Gastrocnemius medialis (tissue), 4 donors: ENCODE measurements around the gene STAP1. TPM values are rescaled to one million over a fixed set of nuclear protein-coding genes. Genes with fewer than 3 reads are reported as not detected.

ENCODE experiments used
- ATAC-seq, 2 donors: fragments of 150-250 bp; one replicate each; pipeline ENCODE4 v1.9.1; 2016
- DNase-seq, 2 donors: peaks; one replicate each; pipeline ENCODE4 v3.0.0-alpha.2; 2019
- H3K27ac ChIP-seq, 4 donors: fragments of 200-600 bp; sonication (generic); 1 replicate in 1 of 4; 2 replicates in 3 of 4; pipeline ENCODE4 v1.5.1; 2016 to 2018; ENCODE audit warnings: mild to moderate bottlenecking in 2 of 4, moderate library complexity in 1 of 4
- H3K27me3 ChIP-seq, 3 donors: fragments of 200-600 bp; sonication (generic) in 2 of 3; 1 replicate in 1 of 3; 2 replicates in 2 of 3; pipeline versions ENCODE4 v1.5.1 to v1.6.0; 2016 to 2019; ENCODE audit warnings: mild to moderate bottlenecking in 1 of 3, moderate library complexity in 1 of 3
- H3K36me3 ChIP-seq, 2 donors: fragments of 200-600 bp; sonication (generic) in 1 of 2; one replicate each; pipeline ENCODE4 v1.5.1; 2017 to 2018
- H3K4me1 ChIP-seq, 2 donors: fragments of 200-600 bp; sonication (generic) in 1 of 2; one replicate each; pipeline ENCODE4 v1.5.1; 2016 to 2017; ENCODE audit warnings: mild to moderate bottlenecking in 2 of 2
- H3K4me3 ChIP-seq, 4 donors: fragments of 200-600 bp; sonication (generic) in 3 of 4; 1 replicate in 1 of 4; 2 replicates in 3 of 4; pipeline ENCODE4 v1.5.1; 2016 to 2019; ENCODE audit warnings: mild to moderate bottlenecking in 2 of 4
- H3K9me3 ChIP-seq, 3 donors: fragments of 200-600 bp; sonication (generic) in 2 of 3; 1 replicate in 1 of 3; 2 replicates in 2 of 3; pipeline ENCODE4 v1.5.1; 2016 to 2019
- CTCF ChIP-seq, 5 experiments: fragments of 450-650 bp in 3 of 5; fragments of 200-600 bp in 2 of 5; sonication (generic) in 2 of 5; IDR thresholded peaks in 4 of 5; conservative IDR thresholded peaks in 1 of 5; 1 replicate in 4 of 5; 2 replicates in 1 of 5; pipeline ENCODE4 v1.5.1; 2016 to 2019; ENCODE audit warnings: antibody characterized with exemption in 5 of 5, mild to moderate bottlenecking in 3 of 5, moderate library complexity in 3 of 5
- POLR2A ChIP-seq, 2 donors: fragments of 450-650 bp; IDR thresholded peaks; one replicate each; pipeline ENCODE4 v1.6.1; 2017; ENCODE audit warnings: antibody characterized with exemption in 2 of 2, mild to moderate bottlenecking in 2 of 2, moderate library complexity in 2 of 2
- in situ Hi-C, 4 donors: fragments of 200-750 bp; cut with MboI; loops; one replicate each; pipeline versions ENCODE4 v1.15.0 to v1.8.0; 2017; ENCODE audit warnings: low sequenced_read_pairs in 4 of 4
- intact Hi-C: fragments of 100-400 bp; cut with DNase I; formaldehyde crosslinking; loops from one replicate; pipeline ENCODE4 v1.15.1; 2023; ENCODE audit warnings: low total_unique reads
- total RNA-seq, 4 donors: library from RNA; depleted of rRNA; stranded (reverse); fragments of >200 nt; gene quantifications; one replicate each; pipeline versions ENCODE4 v1.1.0 to v1.2.3, GENCODE V29; 2016

Gene STAP1
- total RNA-seq, 4 donors from 2014 or later, result not detected

- intact Hi-C loops (no loop called here), in situ Hi-C loops (no loop called here)
- DNase-seq, result no peak
- H3K4me3 ChIP-seq, result no peak overlapping the region
- H3K36me3 ChIP-seq, result no peaks in the 10 kb centered on the region
- H3K27me3 ChIP-seq, result no peaks in the 10 kb centered on the region
- no peak for ATAC-seq
- H3K9me3 ChIP-seq, result no peaks in the 10 kb centered on the region
- TF ChIP-seq CTCF (IDR thresholded peaks at IDR 0.05 in 4 of 5, conservative IDR thresholded peaks at IDR 0.05 in 1 of 5), result no peak
- TF ChIP-seq POLR2A (IDR thresholded peaks at IDR 0.05), result no peak
- no peak overlapping the region for H3K27ac ChIP-seq
- H3K4me1 ChIP-seq, result no peaks in the 10 kb centered on the region
Observed at GRCh38 chr4:67593741-67594175, 35.2 kb downstream of the STAP1 start.

- DNase-seq (no peak), ATAC-seq (no peak)
- intact Hi-C loops (no loop called here), in situ Hi-C loops (no loop called here)
- Histone ChIP-seq H3K27ac (no peak overlapping the region), H3K4me1 (no peaks in the 10 kb centered on the region), H3K4me3 (no peak overlapping the region), H3K27me3 (no peaks in the 10 kb centered on the region), H3K36me3 (no peaks in the 10 kb centered on the region), H3K9me3 (no peaks in the 10 kb centered on the region)
- no peak for TF ChIP-seq POLR2A (IDR thresholded peaks at IDR 0.05)
- TF ChIP-seq CTCF (IDR thresholded peaks at IDR 0.05 in 4 of 5, conservative IDR thresholded peaks at IDR 0.05 in 1 of 5), result no peak
Observed at GRCh38 chr4:67603310-67604028, 44.9 kb downstream of the STAP1 start.

- no peak overlapping the region for H3K4me3 ChIP-seq
- H3K9me3 ChIP-seq, result no peaks in the 10 kb centered on the region
- H3K4me1 ChIP-seq, result no peaks in the 10 kb centered on the region
- no peaks in the 10 kb centered on the region for H3K36me3 ChIP-seq
- no peak overlapping the region for H3K27ac ChIP-seq
- no peaks in the 10 kb centered on the region for H3K27me3 ChIP-seq
- in situ Hi-C loops, result no loop called here
- ATAC-seq (no peak), DNase-seq (no peak)
- intact Hi-C loops, result no loop called here
- no peak for TF ChIP-seq CTCF (IDR thresholded peaks at IDR 0.05 in 4 of 5, conservative IDR thresholded peaks at IDR 0.05 in 1 of 5)
- no peak for TF ChIP-seq POLR2A (IDR thresholded peaks at IDR 0.05)
Observed at GRCh38 chr4:67604029-67604381, 45.5 kb downstream of the STAP1 start.

GRCh38 chr4:67604749-67605148, 46.2 kb downstream of the STAP1 start:
- H3K27ac ChIP-seq, result no peak overlapping the region
- in situ Hi-C loops, result no loop called here
- intact Hi-C loops, result no loop called here
- ATAC-seq (no peak), DNase-seq (no peak)
- no peaks in the 10 kb centered on the region for H3K36me3 ChIP-seq
- no peaks in the 10 kb centered on the region for H3K9me3 ChIP-seq
- no peaks in the 10 kb centered on the region for H3K4me1 ChIP-seq
- no peak for TF ChIP-seq POLR2A (IDR thresholded peaks at IDR 0.05)
- TF ChIP-seq CTCF (IDR thresholded peaks at IDR 0.05 in 4 of 5, conservative IDR thresholded peaks at IDR 0.05 in 1 of 5), result no peak
- no peak overlapping the region for H3K4me3 ChIP-seq
- H3K27me3 ChIP-seq, result no peaks in the 10 kb centered on the region

- Histone ChIP-seq H3K27ac (no peak overlapping the region), H3K36me3 (no peaks in the 10 kb centered on the region), H3K4me3 (no peak overlapping the region), H3K9me3 (no peaks in the 10 kb centered on the region), H3K27me3 (no peaks in the 10 kb centered on the region), H3K4me1 (no peaks in the 10 kb centered on the region)
- in situ Hi-C loops, result no loop called here
- intact Hi-C loops, result no loop called here
- ATAC-seq (no peak), DNase-seq (no peak)
- no peak for TF ChIP-seq CTCF (IDR thresholded peaks at IDR 0.05 in 4 of 5, conservative IDR thresholded peaks at IDR 0.05 in 1 of 5)
- no peak for TF ChIP-seq POLR2A (IDR thresholded peaks at IDR 0.05)
Observed at GRCh38 chr4:67608027-67608426, 49.5 kb downstream of the STAP1 start.
